ENCODE measurements around the gene CARMIL1. TPM values are rescaled to one million over a fixed set of nuclear protein-coding genes. Genes with fewer than 3 reads are reported as not detected.
"Not testable (repeated sequence)": the region's sequence is repeated elsewhere in the genome, so short reads cannot be mapped to it uniquely, and the experiment has no call there.

Gene CARMIL1
- polyA plus RNA-seq, 2 donors = 6.9 to 9.5 TPM

DNA sequence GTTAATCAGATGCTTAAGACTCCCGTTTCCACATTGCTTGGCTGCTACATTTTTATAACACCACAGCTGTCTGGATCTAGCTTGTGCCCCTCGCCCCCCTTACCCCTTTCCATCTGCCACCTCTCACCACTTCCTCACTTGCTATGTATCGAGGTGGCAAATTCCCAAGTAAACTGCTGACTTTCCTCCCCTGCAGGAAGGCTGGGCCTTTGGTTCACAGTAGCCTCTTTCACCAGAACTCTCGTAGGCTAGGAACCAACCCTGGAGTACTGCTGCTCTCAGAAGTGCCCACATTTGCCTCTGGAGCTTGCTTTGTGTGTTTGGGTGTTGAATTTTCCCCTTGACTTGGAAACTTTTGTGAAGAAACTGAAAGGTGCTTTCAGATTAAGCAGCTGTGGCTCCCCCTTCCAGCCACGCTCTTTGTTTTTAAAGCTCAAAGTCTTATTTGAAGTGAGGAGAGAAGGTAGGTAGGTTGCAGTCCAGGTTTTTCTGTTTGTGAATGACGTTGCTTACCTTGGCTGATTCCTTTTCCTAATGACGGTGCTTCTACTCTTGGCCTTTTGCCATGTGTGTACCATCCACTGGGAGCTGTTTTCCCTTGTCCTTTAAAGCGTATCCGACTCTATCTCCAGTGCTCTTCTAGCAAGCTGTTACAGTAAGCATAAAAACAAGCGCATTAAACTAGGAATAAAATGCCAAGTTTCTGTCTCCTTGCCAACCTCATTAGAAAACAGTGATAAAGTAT lies 90.4 kb downstream of the CARMIL1 start:
- Histone ChIP-seq H3K27me3 (ENCODE audit: control insufficient read depth in 1 of 2, insufficient read depth in 2 of 2, low read length in 2 of 2) (no peaks in the 10 kb centered on the region), H3K4me3 (ENCODE audit: low read depth in 1 of 2, low read length in 2 of 2) (no peak overlapping the region), H3K4me1 (ENCODE audit: control insufficient read depth in 2 of 2, insufficient read depth in 2 of 2, low read length in 1 of 2) (peaks cover 0 to 5% of the 10 kb centered on the region in 2 donors), H3K36me3 (ENCODE audit: control insufficient read depth in 2 of 2, insufficient read depth in 2 of 2, low read length in 1 of 2) (no peaks in the 10 kb centered on the region), H3K9me3 (ENCODE audit: control insufficient read depth in 2 of 2, insufficient read depth in 1 of 2, low read depth in 1 of 2, low read length in 1 of 2) (no peaks in the 10 kb centered on the region), H3K27ac (ENCODE audit: low read depth in 2 of 2, low read length in 1 of 2) (no peak overlapping the region)
- WGBS, 2 donors = 37 to 51% methylated on average over 10 of the region's 10 CpGs

DNA sequence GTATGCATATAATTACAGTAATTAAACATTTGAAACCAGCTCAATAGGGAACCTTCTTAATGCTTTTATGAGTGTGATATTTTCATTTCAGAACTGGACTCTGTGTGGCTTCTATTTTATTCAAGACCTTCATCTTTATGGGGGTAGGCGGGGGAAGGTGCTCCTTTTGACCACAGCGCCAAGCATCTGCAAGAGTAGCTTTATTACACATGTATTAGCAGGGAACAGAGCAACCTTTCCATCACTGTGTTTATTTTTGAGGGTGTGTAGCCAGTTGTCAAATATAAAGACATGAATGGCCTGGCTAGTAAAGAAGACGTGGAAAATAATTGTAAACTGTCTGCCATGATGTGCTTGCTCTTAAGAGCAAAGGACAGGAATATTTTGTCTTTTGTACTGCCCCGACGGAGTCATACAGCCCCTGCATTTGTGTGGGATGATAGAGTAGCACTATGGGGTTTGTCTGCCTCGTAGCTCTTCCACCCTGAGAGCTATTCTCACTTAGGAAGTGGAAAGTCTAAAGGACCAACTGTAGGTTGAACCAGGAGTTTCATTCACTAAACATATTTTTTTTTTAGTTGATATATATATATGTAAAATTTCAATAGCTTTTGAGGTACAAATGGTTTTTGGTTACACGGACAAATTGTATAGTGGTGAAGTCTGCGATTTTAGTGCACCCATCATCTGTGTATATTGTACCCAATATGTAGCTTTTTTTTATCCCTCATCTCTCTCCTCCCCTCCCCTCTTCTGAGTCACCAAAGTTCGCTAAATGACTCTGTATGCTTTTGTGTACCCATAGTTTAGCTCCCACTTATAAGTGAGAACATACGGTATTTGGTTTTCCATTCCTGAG lies 91.2 kb downstream of the CARMIL1 start:
- Histone ChIP-seq H3K4me1 (ENCODE audit: control insufficient read depth in 2 of 2, insufficient read depth in 2 of 2, low read length in 1 of 2) (peaks cover 0 to 5% of the 10 kb centered on the region in 2 donors), H3K9me3 (ENCODE audit: control insufficient read depth in 2 of 2, insufficient read depth in 1 of 2, low read depth in 1 of 2, low read length in 1 of 2) (no peaks in the 10 kb centered on the region), H3K27ac (ENCODE audit: low read depth in 2 of 2, low read length in 1 of 2) (no peak overlapping the region), H3K27me3 (ENCODE audit: control insufficient read depth in 1 of 2, insufficient read depth in 2 of 2, low read length in 2 of 2) (no peaks in the 10 kb centered on the region), H3K4me3 (ENCODE audit: low read depth in 1 of 2, low read length in 2 of 2) (no peak overlapping the region), H3K36me3 (ENCODE audit: control insufficient read depth in 2 of 2, insufficient read depth in 2 of 2, low read length in 1 of 2) (no peaks in the 10 kb centered on the region)
- 72 to 81% methylated on average over 10 of the region's 10 CpGs for WGBS, 2 donors

DNA sequence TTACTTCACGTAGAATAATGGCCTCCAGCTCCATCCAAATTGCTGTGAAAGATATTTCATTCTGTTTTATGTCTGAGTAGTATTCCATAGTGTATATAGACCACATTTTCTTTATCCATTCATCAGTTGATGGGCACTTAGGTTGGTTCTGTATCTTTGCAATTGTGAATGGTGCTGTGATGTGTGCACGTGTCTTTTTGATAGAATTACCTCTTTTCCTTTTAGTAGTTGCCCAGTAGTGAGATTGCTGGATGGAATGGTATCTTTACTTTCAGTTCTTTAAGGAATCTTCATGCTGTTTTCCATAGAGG lies 91.8 kb downstream of the CARMIL1 start:
- 89 to 93% methylated on average over 2 of the region's 2 CpGs for WGBS, 2 donors

DNA sequence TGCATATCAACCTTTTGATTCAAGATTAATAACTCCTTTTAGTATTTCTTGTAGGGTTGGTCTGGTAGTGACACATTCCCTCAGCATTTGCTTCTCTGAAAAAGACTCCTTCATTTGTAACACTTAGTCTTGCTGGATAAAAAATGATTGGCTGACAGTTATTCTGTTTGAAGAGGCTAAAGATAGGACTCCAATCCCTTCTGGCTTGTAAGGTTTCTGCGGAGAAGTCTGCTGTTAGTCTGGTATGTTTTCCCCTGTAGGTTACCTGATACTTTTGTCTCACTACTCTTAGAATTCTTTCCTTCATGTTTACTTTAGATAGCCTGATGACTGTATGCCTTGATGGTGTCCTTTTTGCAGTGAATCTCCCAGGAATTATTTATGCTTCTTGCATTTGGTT lies 96.0 kb downstream of the CARMIL1 start:
- 95 to 96% methylated on average over 1 of the region's 1 CpG for WGBS, 2 donors

More for the DNA sequence above, 91.8 kb downstream of the CARMIL1 start:
- Histone ChIP-seq H3K27me3 (ENCODE audit: control insufficient read depth in 1 of 2, insufficient read depth in 2 of 2, low read length in 2 of 2) (no peaks in the 10 kb centered on the region), H3K9me3 (ENCODE audit: control insufficient read depth in 2 of 2, insufficient read depth in 1 of 2, low read depth in 1 of 2, low read length in 1 of 2) (no peaks in the 10 kb centered on the region), H3K4me1 (ENCODE audit: control insufficient read depth in 2 of 2, insufficient read depth in 2 of 2, low read length in 1 of 2) (peaks cover 0 to 5% of the 10 kb centered on the region in 2 donors), H3K36me3 (ENCODE audit: control insufficient read depth in 2 of 2, insufficient read depth in 2 of 2, low read length in 1 of 2) (no peaks in the 10 kb centered on the region), H3K4me3 (ENCODE audit: low read depth in 1 of 2, low read length in 2 of 2) (no peak overlapping the region), H3K27ac (ENCODE audit: low read depth in 2 of 2, low read length in 1 of 2) (no peak overlapping the region)

DNA sequence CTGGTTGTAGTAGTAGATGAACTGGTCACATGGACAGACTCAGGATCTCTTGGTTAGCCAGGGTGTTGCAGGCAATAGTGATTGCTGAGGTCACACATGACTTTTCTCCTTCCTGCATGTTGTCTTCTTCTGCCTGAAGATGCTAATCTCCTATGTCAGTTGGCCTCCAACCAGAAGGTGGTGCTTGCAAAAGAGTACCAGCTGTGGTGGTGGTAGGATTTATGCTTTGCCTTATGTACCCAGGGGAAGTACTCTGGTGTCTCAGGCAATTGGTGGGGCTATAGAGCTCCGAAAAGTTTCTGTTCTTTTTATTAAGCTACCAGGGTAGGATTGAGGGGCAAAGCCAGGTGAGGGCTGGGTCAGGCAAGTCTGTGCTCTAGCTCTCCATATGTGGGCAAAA lies 98.5 kb downstream of the CARMIL1 start:
- H3K27me3 ChIP-seq (ENCODE audit: control insufficient read depth in 1 of 2, insufficient read depth in 2 of 2, low read length in 2 of 2) = no peaks in the 10 kb centered on the region
- WGBS, 2 donors = 86 to 90% methylated on average over 1 of the region's 1 CpG
- no peaks in the 10 kb centered on the region for H3K4me1 ChIP-seq (ENCODE audit: control insufficient read depth in 2 of 2, insufficient read depth in 2 of 2, low read length in 1 of 2)
- no peaks in the 10 kb centered on the region for H3K9me3 ChIP-seq (ENCODE audit: control insufficient read depth in 2 of 2, insufficient read depth in 1 of 2, low read depth in 1 of 2, low read length in 1 of 2)
- H3K4me3 ChIP-seq (ENCODE audit: low read depth in 1 of 2, low read length in 2 of 2) = no peak overlapping the region
- no peak overlapping the region for H3K27ac ChIP-seq (ENCODE audit: low read depth in 2 of 2, low read length in 1 of 2)
- no peaks in the 10 kb centered on the region for H3K36me3 ChIP-seq (ENCODE audit: control insufficient read depth in 2 of 2, insufficient read depth in 2 of 2, low read length in 1 of 2)

More for the DNA sequence above, 96.0 kb downstream of the CARMIL1 start:
- Histone ChIP-seq H3K27me3 (ENCODE audit: control insufficient read depth in 1 of 2, insufficient read depth in 2 of 2, low read length in 2 of 2) (no peaks in the 10 kb centered on the region), H3K4me3 (ENCODE audit: low read depth in 1 of 2, low read length in 2 of 2) (no peak overlapping the region), H3K4me1 (ENCODE audit: control insufficient read depth in 2 of 2, insufficient read depth in 2 of 2, low read length in 1 of 2) (no peaks in the 10 kb centered on the region), H3K9me3 (ENCODE audit: control insufficient read depth in 2 of 2, insufficient read depth in 1 of 2, low read depth in 1 of 2, low read length in 1 of 2) (no peaks in the 10 kb centered on the region), H3K36me3 (ENCODE audit: control insufficient read depth in 2 of 2, insufficient read depth in 2 of 2, low read length in 1 of 2) (no peaks in the 10 kb centered on the region), H3K27ac (ENCODE audit: low read depth in 2 of 2, low read length in 1 of 2) (no peak overlapping the region)

DNA sequence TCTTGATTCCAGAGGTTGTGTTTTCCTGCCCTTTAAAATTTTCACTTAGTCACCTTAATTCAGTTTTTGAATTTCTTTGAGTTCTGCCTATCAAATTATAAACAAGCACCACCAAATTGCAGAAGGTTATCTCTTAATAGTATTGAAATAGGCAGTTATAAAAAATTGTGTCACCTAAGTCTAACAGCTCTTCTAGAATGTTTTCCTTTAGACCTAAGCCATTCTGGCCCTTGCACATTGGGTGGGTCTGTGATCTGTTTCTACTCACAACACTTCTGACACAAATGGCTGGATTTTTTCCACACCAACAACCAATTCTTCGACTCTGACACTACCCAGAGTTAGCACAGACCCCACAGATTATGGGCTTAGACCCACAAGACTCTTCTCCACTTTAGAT lies 101.9 kb downstream of the CARMIL1 start:
- Histone ChIP-seq H3K27me3 (ENCODE audit: control insufficient read depth in 1 of 2, insufficient read depth in 2 of 2, low read length in 2 of 2) (no peaks in the 10 kb centered on the region), H3K4me1 (ENCODE audit: control insufficient read depth in 2 of 2, insufficient read depth in 2 of 2, low read length in 1 of 2) (no peaks in the 10 kb centered on the region), H3K9me3 (ENCODE audit: control insufficient read depth in 2 of 2, insufficient read depth in 1 of 2, low read depth in 1 of 2, low read length in 1 of 2) (no peaks in the 10 kb centered on the region), H3K36me3 (ENCODE audit: control insufficient read depth in 2 of 2, insufficient read depth in 2 of 2, low read length in 1 of 2) (no peaks in the 10 kb centered on the region), H3K4me3 (ENCODE audit: low read depth in 1 of 2, low read length in 2 of 2) (no peak overlapping the region), H3K27ac (ENCODE audit: low read depth in 2 of 2, low read length in 1 of 2) (no peak overlapping the region)
- WGBS, 2 donors = 80 to 83% methylated on average over 1 of the region's 1 CpG

DNA sequence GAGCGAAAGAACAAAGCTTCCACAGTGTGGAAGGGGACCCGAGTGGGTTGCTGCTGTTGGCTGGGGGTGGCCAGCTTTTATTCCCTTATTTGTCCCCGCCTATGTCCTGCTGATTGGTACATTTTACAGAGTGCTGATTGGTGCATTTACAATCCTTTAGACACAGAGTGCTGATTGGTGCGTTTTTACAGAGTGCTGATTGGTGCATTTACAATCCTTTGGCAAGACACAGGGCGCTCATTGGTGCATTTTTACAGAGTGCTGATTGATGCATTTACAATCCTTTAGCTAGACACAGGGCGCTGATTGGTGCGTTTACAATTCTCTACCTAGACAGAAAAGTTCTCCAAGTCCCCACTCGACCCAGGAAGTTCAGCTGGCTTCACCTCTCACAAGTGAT lies 103.3 kb downstream of the CARMIL1 start:
- H3K36me3 ChIP-seq (ENCODE audit: control insufficient read depth in 2 of 2, insufficient read depth in 2 of 2, low read length in 1 of 2); H3K4me3 ChIP-seq (ENCODE audit: low read depth in 1 of 2, low read length in 2 of 2); H3K9me3 ChIP-seq (ENCODE audit: control insufficient read depth in 2 of 2, insufficient read depth in 1 of 2, low read depth in 1 of 2, low read length in 1 of 2); H3K4me1 ChIP-seq (ENCODE audit: control insufficient read depth in 2 of 2, insufficient read depth in 2 of 2, low read length in 1 of 2); H3K27me3 ChIP-seq (ENCODE audit: control insufficient read depth in 1 of 2, insufficient read depth in 2 of 2, low read length in 2 of 2); H3K27ac ChIP-seq (ENCODE audit: low read depth in 2 of 2, low read length in 1 of 2): not testable (repeated sequence)
- 87 to 94% methylated on average over 8 of the region's 8 CpGs for WGBS, 2 donors

DNA sequence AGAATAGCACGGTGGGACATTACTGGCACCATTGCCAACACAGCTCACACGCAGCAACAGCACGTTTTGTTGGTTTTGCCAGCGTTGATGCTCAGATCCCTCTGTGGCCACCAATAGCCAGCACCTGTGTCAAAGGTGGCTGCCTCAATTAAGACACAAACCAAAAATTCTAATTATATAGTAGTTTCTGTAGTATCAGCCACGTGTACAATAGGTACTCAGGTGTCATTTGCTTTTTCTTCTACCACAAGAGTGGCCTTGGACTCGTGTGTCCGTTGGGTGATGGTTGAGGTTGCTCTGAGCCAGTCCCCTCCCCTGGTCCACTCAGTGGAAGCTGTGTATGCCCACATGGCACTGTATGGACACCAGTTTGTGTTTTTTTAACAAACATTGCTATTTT lies 105.1 kb downstream of the CARMIL1 start:
- Histone ChIP-seq H3K27ac (ENCODE audit: low read depth in 2 of 2, low read length in 1 of 2) (no peak overlapping the region), H3K4me3 (ENCODE audit: low read depth in 1 of 2, low read length in 2 of 2) (no peak overlapping the region), H3K4me1 (ENCODE audit: control insufficient read depth in 2 of 2, insufficient read depth in 2 of 2, low read length in 1 of 2) (no peaks in the 10 kb centered on the region), H3K9me3 (ENCODE audit: control insufficient read depth in 2 of 2, insufficient read depth in 1 of 2, low read depth in 1 of 2, low read length in 1 of 2) (no peaks in the 10 kb centered on the region), H3K36me3 (ENCODE audit: control insufficient read depth in 2 of 2, insufficient read depth in 2 of 2, low read length in 1 of 2) (no peaks in the 10 kb centered on the region), H3K27me3 (ENCODE audit: control insufficient read depth in 1 of 2, insufficient read depth in 2 of 2, low read length in 2 of 2) (no peaks in the 10 kb centered on the region)
- WGBS, 2 donors = 75 to 76% methylated on average over 7 of the region's 7 CpGs

DNA sequence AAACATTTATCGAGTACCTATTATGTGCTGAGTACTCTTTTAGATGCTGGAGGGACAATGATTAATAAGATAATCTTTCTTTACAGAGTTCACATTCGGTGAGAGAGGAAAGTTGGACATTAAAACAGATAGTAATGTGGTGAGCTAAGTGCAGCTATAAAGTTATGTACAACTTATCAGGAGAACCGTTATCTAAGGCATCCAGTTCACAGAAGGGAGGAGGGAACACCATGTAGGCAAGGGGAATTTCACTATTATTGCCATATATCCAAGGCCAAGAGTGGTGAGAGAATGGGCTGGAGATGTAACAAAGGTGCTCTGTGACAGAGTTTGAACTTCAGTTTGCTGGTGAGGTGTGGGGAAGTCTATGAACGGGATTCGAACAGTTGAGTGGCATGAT lies 105.8 kb downstream of the CARMIL1 start:
- Histone ChIP-seq H3K27me3 (ENCODE audit: control insufficient read depth in 1 of 2, insufficient read depth in 2 of 2, low read length in 2 of 2) (no peaks in the 10 kb centered on the region), H3K27ac (ENCODE audit: low read depth in 2 of 2, low read length in 1 of 2) (no peak overlapping the region), H3K36me3 (ENCODE audit: control insufficient read depth in 2 of 2, insufficient read depth in 2 of 2, low read length in 1 of 2) (no peaks in the 10 kb centered on the region), H3K4me3 (ENCODE audit: low read depth in 1 of 2, low read length in 2 of 2) (no peak overlapping the region), H3K4me1 (ENCODE audit: control insufficient read depth in 2 of 2, insufficient read depth in 2 of 2, low read length in 1 of 2) (no peaks in the 10 kb centered on the region), H3K9me3 (ENCODE audit: control insufficient read depth in 2 of 2, insufficient read depth in 1 of 2, low read depth in 1 of 2, low read length in 1 of 2) (no peaks in the 10 kb centered on the region)
- 68 to 85% methylated on average over 5 of the region's 5 CpGs for WGBS, 2 donors

DNA sequence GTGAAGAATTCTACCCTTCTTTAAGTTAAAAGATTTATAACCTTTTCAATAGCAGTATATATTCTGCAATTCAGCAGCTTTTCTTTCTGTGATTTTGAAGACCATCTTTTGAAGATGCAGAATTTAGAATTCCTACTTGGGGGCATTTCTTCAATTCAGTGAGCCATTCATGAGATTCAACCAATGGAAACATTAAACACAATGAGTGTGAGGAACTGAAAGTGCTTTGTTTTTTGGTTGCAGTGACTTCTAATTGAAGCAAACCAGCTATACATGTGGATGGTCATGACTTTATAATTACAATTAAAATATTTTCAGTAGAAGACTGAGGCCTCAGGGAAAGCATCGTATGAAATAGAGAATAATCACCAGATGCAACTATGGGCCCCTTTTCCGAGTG lies 108.3 kb downstream of the CARMIL1 start:
- H3K27ac ChIP-seq (ENCODE audit: low read depth in 2 of 2, low read length in 1 of 2) = no peak overlapping the region
- 83 to 90% methylated on average over 2 of the region's 2 CpGs for WGBS, 2 donors
- no peaks in the 10 kb centered on the region for H3K9me3 ChIP-seq (ENCODE audit: control insufficient read depth in 2 of 2, insufficient read depth in 1 of 2, low read depth in 1 of 2, low read length in 1 of 2)
- H3K4me1 ChIP-seq (ENCODE audit: control insufficient read depth in 2 of 2, insufficient read depth in 2 of 2, low read length in 1 of 2) = no peaks in the 10 kb centered on the region
- H3K27me3 ChIP-seq (ENCODE audit: control insufficient read depth in 1 of 2, insufficient read depth in 2 of 2, low read length in 2 of 2) = no peaks in the 10 kb centered on the region
- H3K4me3 ChIP-seq (ENCODE audit: low read depth in 1 of 2, low read length in 2 of 2) = no peak overlapping the region
- no peaks in the 10 kb centered on the region for H3K36me3 ChIP-seq (ENCODE audit: control insufficient read depth in 2 of 2, insufficient read depth in 2 of 2, low read length in 1 of 2)

Data from esophagus (tissue), 2 donors.